ENCODE results near the gene STX10.

The STX10 gene

GRCh38 chr19:13097033-13097462 is 53.1 kb downstream of the STX10 start:
- Histone ChIP-seq H3K27me3 (ENCODE audit: insufficient read depth, low read length) (peaks cover 7% of the 10 kb centered on the region; the same call in 1 of the 2 replicates), H2AFZ (ENCODE audit: low read length) (no peak overlapping the region), H3K36me3 (ENCODE audit: insufficient read depth, low read length) (peaks cover 11% of the 10 kb centered on the region; the same call in 1 of the 2 replicates), H3K4me3 (ENCODE audit: low read depth, low read length, poor library complexity, severe bottlenecking) (no peak overlapping the region), H3K27ac (ENCODE audit: low read depth, low read length, poor library complexity, severe bottlenecking) (no peak overlapping the region), H3K9ac (ENCODE audit: low read length) (no peak overlapping the region), H4K20me1 (ENCODE audit: insufficient read depth, low read length) (no peaks in the 10 kb centered on the region), H3F3A (ENCODE audit: insufficient read depth, low read length) (no peaks in the 10 kb centered on the region), H3K4me2 (ENCODE audit: low read length) (no peak overlapping the region), H3K4me1 (ENCODE audit: insufficient read depth, low read length, severe bottlenecking) (peaks cover 41% of the 10 kb centered on the region), H3K9me3 (ENCODE audit: low read length) (no peaks in the 10 kb centered on the region), H3K79me2 (ENCODE audit: insufficient read depth, low read length) (no peaks in the 10 kb centered on the region), H3K9me2 (ENCODE audit: low read depth, low read length) (no peaks in the 10 kb centered on the region)
- no peak for TF ChIP-seq EZH2 (IDR thresholded peaks at IDR 0.05; ENCODE audit: borderline replicate concordance, low read length)
- TF ChIP-seq, protein P1, sequence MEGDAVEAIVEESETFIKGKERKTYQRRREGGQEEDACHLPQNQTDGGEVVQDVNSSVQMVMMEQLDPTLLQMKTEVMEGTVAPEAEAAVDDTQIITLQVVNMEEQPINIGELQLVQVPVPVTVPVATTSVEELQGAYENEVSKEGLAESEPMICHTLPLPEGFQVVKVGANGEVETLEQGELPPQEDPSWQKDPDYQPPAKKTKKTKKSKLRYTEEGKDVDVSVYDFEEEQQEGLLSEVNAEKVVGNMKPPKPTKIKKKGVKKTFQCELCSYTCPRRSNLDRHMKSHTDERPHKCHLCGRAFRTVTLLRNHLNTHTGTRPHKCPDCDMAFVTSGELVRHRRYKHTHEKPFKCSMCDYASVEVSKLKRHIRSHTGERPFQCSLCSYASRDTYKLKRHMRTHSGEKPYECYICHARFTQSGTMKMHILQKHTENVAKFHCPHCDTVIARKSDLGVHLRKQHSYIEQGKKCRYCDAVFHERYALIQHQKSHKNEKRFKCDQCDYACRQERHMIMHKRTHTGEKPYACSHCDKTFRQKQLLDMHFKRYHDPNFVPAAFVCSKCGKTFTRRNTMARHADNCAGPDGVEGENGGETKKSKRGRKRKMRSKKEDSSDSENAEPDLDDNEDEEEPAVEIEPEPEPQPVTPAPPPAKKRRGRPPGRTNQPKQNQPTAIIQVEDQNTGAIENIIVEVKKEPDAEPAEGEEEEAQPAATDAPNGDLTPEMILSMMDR (IDR thresholded peaks at IDR 0.05; ENCODE audit: low read length) = no peak

DNA sequence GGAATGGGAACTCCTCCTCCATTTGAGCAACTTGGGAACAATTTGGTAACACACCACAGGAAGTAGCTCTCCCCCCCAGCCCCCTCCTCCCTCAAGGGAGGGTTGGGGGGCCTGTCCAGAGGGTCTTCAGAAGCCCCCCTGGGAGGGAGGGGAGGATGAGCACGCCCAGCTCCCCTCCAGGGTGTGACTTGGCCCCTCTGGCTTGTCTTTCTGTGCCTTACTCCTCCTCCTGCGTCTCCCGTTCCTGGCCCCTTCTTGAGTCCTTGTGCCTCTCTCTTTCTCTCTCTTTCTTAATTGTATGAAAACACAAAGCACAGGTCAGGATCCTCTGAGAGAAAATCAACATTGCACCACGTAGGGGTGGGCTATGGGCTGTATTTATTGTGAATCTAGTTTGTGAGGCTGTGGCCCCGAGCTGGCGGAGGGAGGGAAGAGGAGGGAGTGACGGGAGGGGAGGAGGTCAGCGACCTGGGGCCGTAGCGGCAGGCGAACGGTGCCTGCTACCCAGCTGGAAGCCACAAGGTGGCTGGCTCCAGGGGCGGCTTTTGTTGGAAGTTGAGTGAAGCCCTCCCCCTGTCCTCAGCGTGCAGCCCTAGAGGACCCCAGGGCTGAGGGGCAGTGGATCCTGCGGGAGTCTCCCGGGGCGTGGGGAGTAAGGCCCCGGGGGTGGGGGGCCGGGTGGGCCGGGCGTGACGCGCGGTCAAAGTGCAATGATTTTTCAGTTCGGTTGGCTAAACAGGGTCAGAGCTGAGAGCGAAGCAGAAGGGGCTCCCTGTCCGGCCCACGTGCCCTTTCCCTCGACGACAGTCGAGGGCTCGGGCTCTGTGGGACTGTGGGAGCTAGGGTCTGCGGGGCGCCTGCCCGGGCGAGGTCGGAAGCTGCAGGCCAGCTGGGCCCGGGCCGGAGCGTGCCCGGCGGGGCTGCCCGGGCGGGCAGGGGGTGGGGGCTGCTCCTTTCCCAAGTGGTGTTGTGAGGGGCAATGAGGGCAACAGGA is 53.9 kb downstream of the STX10 start:
- Histone ChIP-seq H3K27ac (ENCODE audit: low read depth, low read length, poor library complexity, severe bottlenecking) (no peak overlapping the region), H3K9me3 (ENCODE audit: low read length) (no peaks in the 10 kb centered on the region), H3K27me3 (ENCODE audit: insufficient read depth, low read length) (peaks cover 11% of the 10 kb centered on the region), H3K4me2 (ENCODE audit: low read length) (no peak overlapping the region; the same call in 1 of the 2 replicates), H4K20me1 (ENCODE audit: insufficient read depth, low read length) (no peaks in the 10 kb centered on the region), H3K4me3 (ENCODE audit: low read depth, low read length, poor library complexity, severe bottlenecking) (no peak overlapping the region), H3K36me3 (ENCODE audit: insufficient read depth, low read length) (peaks cover 11% of the 10 kb centered on the region; the same call in 1 of the 2 replicates), H3F3A (ENCODE audit: insufficient read depth, low read length) (no peaks in the 10 kb centered on the region), H2AFZ (ENCODE audit: low read length) (no peak overlapping the region), H3K9ac (ENCODE audit: low read length) (no peak overlapping the region), H3K79me2 (ENCODE audit: insufficient read depth, low read length) (no peaks in the 10 kb centered on the region), H3K9me2 (ENCODE audit: low read depth, low read length) (no peaks in the 10 kb centered on the region), H3K4me1 (ENCODE audit: insufficient read depth, low read length, severe bottlenecking) (peaks cover 33% of the 10 kb centered on the region)
- TF ChIP-seq EZH2 (IDR thresholded peaks at IDR 0.05; ENCODE audit: borderline replicate concordance, low read length) = no peak
- TF ChIP-seq, protein P1 (IDR thresholded peaks at IDR 0.05; ENCODE audit: low read length) = no peak

- Histone ChIP-seq H3K9ac (ENCODE audit: low read length) (no peak overlapping the region), H2AFZ (ENCODE audit: low read length) (no peak overlapping the region), H3K27ac (ENCODE audit: low read depth, low read length, poor library complexity, severe bottlenecking) (no peak overlapping the region), H3K4me2 (ENCODE audit: low read length) (no peak overlapping the region; the same call in 1 of the 2 replicates), H3F3A (ENCODE audit: insufficient read depth, low read length) (no peaks in the 10 kb centered on the region), H4K20me1 (ENCODE audit: insufficient read depth, low read length) (no peaks in the 10 kb centered on the region), H3K9me3 (ENCODE audit: low read length) (no peaks in the 10 kb centered on the region), H3K27me3 (ENCODE audit: insufficient read depth, low read length) (peaks cover 14% of the 10 kb centered on the region), H3K9me2 (ENCODE audit: low read depth, low read length) (no peaks in the 10 kb centered on the region), H3K4me1 (ENCODE audit: insufficient read depth, low read length, severe bottlenecking) (peaks cover 28% of the 10 kb centered on the region), H3K36me3 (ENCODE audit: insufficient read depth, low read length) (peaks cover 11% of the 10 kb centered on the region; the same call in 1 of the 2 replicates), H3K4me3 (ENCODE audit: low read depth, low read length, poor library complexity, severe bottlenecking) (no peak overlapping the region), H3K79me2 (ENCODE audit: insufficient read depth, low read length) (no peaks in the 10 kb centered on the region)
- TF ChIP-seq EZH2 (IDR thresholded peaks at IDR 0.05; ENCODE audit: borderline replicate concordance, low read length) = no peak
- TF ChIP-seq, protein P1 (IDR thresholded peaks at IDR 0.05; ENCODE audit: low read length) = no peak
These were observed 54.8 kb downstream of the STX10 start for GRCh38 chr19:13095393-13095784.
